ENCODE results near the gene CACNB4.

DNA sequence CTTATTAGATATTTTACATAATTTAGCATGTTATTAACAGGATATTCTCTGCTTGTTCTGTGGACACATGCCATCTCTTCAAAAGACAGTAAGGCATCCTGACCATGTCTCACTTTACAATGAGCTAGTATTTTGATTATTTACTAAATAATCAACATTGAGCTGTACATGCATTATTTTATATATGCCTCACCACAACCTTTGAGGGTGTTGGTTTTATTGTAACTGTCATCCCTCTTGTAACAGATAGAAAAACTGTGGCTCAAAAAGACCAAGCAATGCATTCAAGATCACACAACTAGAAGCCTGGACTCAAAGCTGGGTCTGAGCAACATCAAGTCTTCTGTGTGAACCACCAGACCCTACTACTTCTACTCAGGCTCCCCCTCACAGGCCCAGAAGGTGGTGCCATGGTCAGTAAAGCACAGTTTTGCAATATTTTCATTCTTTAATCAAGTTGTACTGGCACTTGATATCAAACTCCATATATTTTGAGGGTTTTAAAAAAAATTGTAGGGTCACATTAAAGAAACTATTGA lies 165.5 kb downstream of the CACNB4 start:
- TF ChIP-seq LEF1 (IDR thresholded peaks at IDR 0.05; ENCODE audit: borderline replicate concordance) (no peak), FOXM1 (IDR thresholded peaks at IDR 0.05; ENCODE audit: borderline replicate concordance) (no peak)

Measured in HEK293T (cell line).